MCF 10A (cell line): ENCODE data around the gene TSC2. TPM values are rescaled to one million over a fixed set of nuclear protein-coding genes. Genes with fewer than 3 reads are reported as not detected.

Experiments
- BruUV-seq: library from RNA; stranded (reverse); fragments of 400-500 nt; replicated peaks from 2 replicates; lab custom pipeline; 2021; lab: Mats Ljungman, UMichigan
- CTCF ChIA-PET: fragments of 300-600 bp; sonication (Branson Sonifier 250); formaldehyde crosslinking; extraction: SDS; loops from one replicate; lab custom pipeline; 2021; ENCODE audit warnings: antibody characterized with exemption, inconsistent platforms; lab: Yijun Ruan, JAX
- POLR2A ChIA-PET: fragments of 300-600, 350-650 bp; sonication (Branson Sonifier 250); formaldehyde crosslinking; extraction: SDS; loops from one replicate; lab custom pipeline; 2020; ENCODE audit warnings: antibody characterized with exemption, inconsistent platforms; lab: Yijun Ruan, JAX
- DNase-seq: peaks from one replicate; pipeline ENCODE4 v3.0.0-alpha.2; 2018; ENCODE audit not compliant: unreplicated experiment
- H3K27ac Mint-ChIP-seq: one replicate; pipeline ENCODE4 v1.8.0; 2022; ENCODE audit warnings: mild to moderate bottlenecking, low read depth, mixed read lengths; ENCODE audit not compliant: unreplicated experiment
- H3K27me3 Mint-ChIP-seq: one replicate; pipeline ENCODE4 v1.8.0; 2022; ENCODE audit warnings: mixed read lengths; ENCODE audit not compliant: insufficient read depth, unreplicated experiment
- H3K36me3 Mint-ChIP-seq: one replicate; pipeline ENCODE4 v1.8.0; 2022; ENCODE audit warnings: mild to moderate bottlenecking, moderate library complexity, mixed read lengths; ENCODE audit not compliant: insufficient read depth, unreplicated experiment
- H3K4me1 Mint-ChIP-seq: one replicate; pipeline ENCODE4 v1.8.0; 2022; ENCODE audit warnings: mixed read lengths; ENCODE audit not compliant: insufficient read depth, unreplicated experiment
- H3K4me3 Mint-ChIP-seq: one replicate; pipeline ENCODE4 v1.8.0; 2022; ENCODE audit warnings: mild to moderate bottlenecking, moderate library complexity, mixed read lengths; ENCODE audit not compliant: unreplicated experiment
- H3K9me3 Mint-ChIP-seq: one replicate; pipeline ENCODE4 v1.8.0; 2022; ENCODE audit warnings: mixed read lengths; ENCODE audit not compliant: unreplicated experiment
- CTCF ChIP-seq: fragments of 200-600 bp; IDR thresholded peaks from one replicate; pipeline ENCODE4 v1.8.0; 2022; ENCODE audit warnings: antibody characterized with exemption, mild to moderate bottlenecking; ENCODE audit not compliant: unreplicated experiment
- intact Hi-C: fragments of 100-400 bp; cut with micrococcal nuclease; formaldehyde crosslinking; loops from 2 replicates; pipeline ENCODE4 v1.14.1; 2022
- total RNA-seq: library from RNA; stranded (reverse); gene quantifications from 2 replicates; pipeline ENCODE4 v1.2.3, GENCODE V29; 2022

Gene TSC2
- total RNA-seq, 1 experiment from 2014 or later = 99.8 TPM

GRCh38 chr16:1999866-2000514 lies 47.8 kb upstream of the TSC2 start:
- peaks cover 73% of the 10 kb centered on the region for H3K36me3 Mint-ChIP-seq
- no peak overlapping the region for H3K4me3 Mint-ChIP-seq
- intact Hi-C loops = no loop called here
- H3K4me1 Mint-ChIP-seq = peaks cover 6% of the 10 kb centered on the region
- ChIA-PET POLR2A (interaction anchor here (0.9 kb wide), 1 partner anchor 155 kb away, joined by 4 read pairs; the partner anchor contains the start of gene TRAF7), CTCF (interaction anchor here (0.7 kb wide), 1 partner anchor 964 kb away, joined by 4 read pairs; the partner anchor contains the start of gene KREMEN2)
- no peaks in the 10 kb centered on the region for H3K9me3 Mint-ChIP-seq
- TF ChIP-seq CTCF = no peak
- no TSS peak for BruUV-seq
- H3K27ac Mint-ChIP-seq = no peak overlapping the region
- no peaks in the 10 kb centered on the region for H3K27me3 Mint-ChIP-seq
- no peak for DNase-seq

GRCh38 chr16:2001035-2001434 lies 46.8 kb upstream of the TSC2 start:
- H3K9me3 Mint-ChIP-seq = no peaks in the 10 kb centered on the region
- TF ChIP-seq CTCF = no peak
- DNase-seq = no peak
- H3K4me1 Mint-ChIP-seq = peaks cover 2% of the 10 kb centered on the region
- no peak overlapping the region for H3K27ac Mint-ChIP-seq
- H3K4me3 Mint-ChIP-seq = no peak overlapping the region
- intact Hi-C loops = no loop called here
- ChIA-PET CTCF (no interaction called here), POLR2A (interaction anchor here (1.2 kb wide), 1 partner anchor 13 kb away, joined by 3 read pairs; no protein-coding TSS in a partner anchor)
- peaks cover 67% of the 10 kb centered on the region for H3K36me3 Mint-ChIP-seq
- BruUV-seq = no TSS peak
- no peaks in the 10 kb centered on the region for H3K27me3 Mint-ChIP-seq

GRCh38 chr16:2001456-2002355 lies 46.1 kb upstream of the TSC2 start:
- no TSS peak for BruUV-seq
- H3K4me1 Mint-ChIP-seq = peaks cover 9% of the 10 kb centered on the region
- ChIA-PET POLR2A (interaction anchor here (1.2 to 1.7 kb wide), 2 partner anchors 13 kb away, joined by 3 to 4 read pairs; no protein-coding TSS in a partner anchor), CTCF (interaction anchor here (0.7 to 0.8 kb wide), 2 partner anchors 66 to 395 kb away, joined by 3 to 4 read pairs; no protein-coding TSS in a partner anchor)
- no peaks in the 10 kb centered on the region for H3K27me3 Mint-ChIP-seq
- no peak overlapping the region for H3K4me3 Mint-ChIP-seq
- intact Hi-C loops = no loop called here
- no peak overlapping the region for H3K27ac Mint-ChIP-seq
- peaks cover 69% of the 10 kb centered on the region for H3K36me3 Mint-ChIP-seq
- no peak for TF ChIP-seq CTCF
- H3K9me3 Mint-ChIP-seq = no peaks in the 10 kb centered on the region
- DNase-seq = no peak
